ENCODE data around the gene CDK5RAP2. TPM values are rescaled to one million over a fixed set of nuclear protein-coding genes. Genes with fewer than 3 reads are reported as not detected.
"Not testable (repeated sequence)": the region's sequence is repeated elsewhere in the genome, so short reads cannot be mapped to it uniquely, and the experiment has no call there.

CDK5RAP2 gene
- total RNA-seq, 1 donor from 2014 or later, result 44.8 TPM

- no peak for DNase-seq
Measured at GRCh38 chr9:120587328-120587727, 7.4 kb upstream of the CDK5RAP2 start.

GRCh38 chr9:120583958-120584369, 4.0 kb upstream of the CDK5RAP2 start:
- peak; percentile 73 for DNase-seq

GRCh38 chr9:120579139-120580050, 572 bp downstream of the CDK5RAP2 start:
- no peak for DNase-seq

GRCh38 chr9:120574473-120574872, 5.5 kb downstream of the CDK5RAP2 start:
- DNase-seq, result no peak

GRCh38 chr9:120572472-120572871, 7.5 kb downstream of the CDK5RAP2 start:
- no peak for DNase-seq

- no peak for DNase-seq
Measured at GRCh38 chr9:120571443-120572257, 8.3 kb downstream of the CDK5RAP2 start.

GRCh38 chr9:120570296-120570695, 9.7 kb downstream of the CDK5RAP2 start:
- DNase-seq, result no peak

GRCh38 chr9:120569556-120569955, 10.4 kb downstream of the CDK5RAP2 start:
- no peak for DNase-seq

- DNase-seq, result no peak
Measured at GRCh38 chr9:120568816-120569215, 11.2 kb downstream of the CDK5RAP2 start.

GRCh38 chr9:120567874-120568273, 12.1 kb downstream of the CDK5RAP2 start:
- DNase-seq, result no peak

GRCh38 chr9:120567081-120567480, 12.9 kb downstream of the CDK5RAP2 start:
- DNase-seq, result no peak

GRCh38 chr9:120564589-120564988, 15.4 kb downstream of the CDK5RAP2 start:
- no peak for DNase-seq

- DNase-seq, result no peak
Measured at GRCh38 chr9:120562861-120563443, 17.0 kb downstream of the CDK5RAP2 start.

GRCh38 chr9:120561709-120562108, 18.3 kb downstream of the CDK5RAP2 start:
- no peak for DNase-seq

- DNase-seq, result no peak
Measured at GRCh38 chr9:120559546-120559945, 20.4 kb downstream of the CDK5RAP2 start.

GRCh38 chr9:120558454-120558853, 21.5 kb downstream of the CDK5RAP2 start:
- DNase-seq, result no peak

GRCh38 chr9:120557205-120557604, 22.8 kb downstream of the CDK5RAP2 start:
- DNase-seq, result no peak

GRCh38 chr9:120556775-120557174, 23.2 kb downstream of the CDK5RAP2 start:
- no peak for DNase-seq

- no peak for DNase-seq
Measured at GRCh38 chr9:120555839-120556238, 24.1 kb downstream of the CDK5RAP2 start.

GRCh38 chr9:120552210-120552704, 27.7 kb downstream of the CDK5RAP2 start:
- not testable (repeated sequence) for DNase-seq

- no peak for DNase-seq
Measured at GRCh38 chr9:120545701-120546550, 34.0 kb downstream of the CDK5RAP2 start.

GRCh38 chr9:120544441-120544840, 35.5 kb downstream of the CDK5RAP2 start:
- no peak for DNase-seq

Measured in skin of body (tissue), 2 donors.